HUDEP-2 (cell line): Measurements from ENCODE around the gene DNAAF3.

Source experiments
- DNase-seq, 76 experiments: peaks; one replicate each; lab custom pipeline; 2025; ENCODE audit not compliant: unreplicated experiment in 76 of 76; lab: John Stamatoyannopoulos, UW

The DNAAF3 gene

GRCh38 chr19:55131421-55131820, 35.0 kb downstream of the DNAAF3 start:
- DNase-seq = no peak

GRCh38 chr19:55119053-55119452, 47.4 kb downstream of the DNAAF3 start:
- no peak for DNase-seq

GRCh38 chr19:55118401-55118991, 47.9 kb downstream of the DNAAF3 start:
- DNase-seq = peak in 33 of 76 experiments; percentile 10 to 69 (median 34)

GRCh38 chr19:55117663-55118391, 48.6 kb downstream of the DNAAF3 start:
- DNase-seq = peak in 75 of 76 experiments; percentile 70 to 100 (median 99)

GRCh38 chr19:55116859-55117662, 49.4 kb downstream of the DNAAF3 start, which contains the start of gene PPP1R12C:
TSS of gene PPP1R12C (minus strand) at chr19:55117637. CDS start at chr19:55117543, 94 bp downstream.
- peak in 1 of 76 experiments; percentile 31 for DNase-seq

GRCh38 chr19:55116232-55116858, 50.1 kb downstream of the DNAAF3 start:
- DNase-seq = peak in 49 of 76 experiments; percentile 13 to 68 (median 41)

GRCh38 chr19:55115446-55116065, 50.9 kb downstream of the DNAAF3 start:
- peak in 34 of 76 experiments; percentile 16 to 67 (median 33) for DNase-seq

- DNase-seq = no peak
Observed at GRCh38 chr19:55114566-55115145, 51.8 kb downstream of the DNAAF3 start.

GRCh38 chr19:55113570-55114039, 52.8 kb downstream of the DNAAF3 start:
- DNase-seq = peak in 28 of 76 experiments; percentile 17 to 83 (median 44)

GRCh38 chr19:55112777-55113569, 53.4 kb downstream of the DNAAF3 start:
- no peak for DNase-seq

GRCh38 chr19:55112246-55112776, 54.1 kb downstream of the DNAAF3 start:
- no peak for DNase-seq

GRCh38 chr19:55111238-55111831, 55.1 kb downstream of the DNAAF3 start:
- no peak for DNase-seq

GRCh38 chr19:55109527-55110291, 56.7 kb downstream of the DNAAF3 start:
- DNase-seq = no peak
